Activated naive CD8-positive, alpha-beta T cell treated with anti-CD3 and anti-CD28 coated beads, Interleukin-2, amount 50 U/mL, for 24 hours (primary cell): ENCODE results near the gene PLK2.

Experiments
- ATAC-seq: fragments of 150-1000 bp; cut with Tn5 transposase; one replicate; pipeline ENCODE4 v1.10.0; 2021
- DNase-seq: peaks from one replicate; pipeline ENCODE4 v3.0.0; 2021
- H3K27ac Mint-ChIP-seq: one replicate; pipeline ENCODE4 v1.8.0; 2021; ENCODE audit warnings: mild to moderate bottlenecking, mixed read lengths
- H3K27me3 Mint-ChIP-seq: one replicate; pipeline ENCODE4 v1.8.0; 2021; ENCODE audit warnings: mixed read lengths
- H3K36me3 Mint-ChIP-seq: one replicate; pipeline ENCODE4 v1.8.0; 2021; ENCODE audit warnings: low read depth, mixed read lengths
- H3K4me1 Mint-ChIP-seq: one replicate; pipeline ENCODE4 v1.8.0; 2021; ENCODE audit warnings: mixed read lengths
- H3K4me3 Mint-ChIP-seq: one replicate; pipeline ENCODE4 v1.8.0; 2021; ENCODE audit warnings: mild to moderate bottlenecking, moderate library complexity, mixed read lengths
- H3K9me3 Mint-ChIP-seq: one replicate; pipeline ENCODE4 v1.8.0; 2021; ENCODE audit warnings: mixed read lengths

Gene PLK2

GRCh38 chr5:58460002-58460731 is at the start of gene PLK2:
TSS of gene PLK2 (minus strand) at chr5:58460086. CDS start at chr5:58459959, 127 bp downstream.
- Mint-ChIP-seq H3K4me3 (peak within 1 kb of the TSS; percentile 79), H3K9me3 (no peaks in the 10 kb centered on the region), H3K27me3 (peaks cover 17% of the 10 kb centered on the region), H3K36me3 (no peaks in the 10 kb centered on the region), H3K4me1 (peaks cover 14% of the 10 kb centered on the region), H3K27ac (peak within 1 kb of the TSS; percentile 29)
- ATAC-seq, result peak; percentile 76
- DNase-seq, result peak; percentile 84

GRCh38 chr5:58507715-58508114 is 47.8 kb upstream of the PLK2 start:
- peaks cover 19% of the 10 kb centered on the region for H3K4me1 Mint-ChIP-seq
- DNase-seq, result no peak
- no peak overlapping the region for H3K27ac Mint-ChIP-seq
- ATAC-seq, result no peak
- no peak overlapping the region for H3K4me3 Mint-ChIP-seq
- H3K36me3 Mint-ChIP-seq, result no peaks in the 10 kb centered on the region
- H3K9me3 Mint-ChIP-seq, result no peaks in the 10 kb centered on the region
- no peaks in the 10 kb centered on the region for H3K27me3 Mint-ChIP-seq

GRCh38 chr5:58505971-58506640 is 46.2 kb upstream of the PLK2 start:
- no peak overlapping the region for H3K4me3 Mint-ChIP-seq
- no peaks in the 10 kb centered on the region for H3K9me3 Mint-ChIP-seq
- H3K27ac Mint-ChIP-seq, result no peak overlapping the region
- peaks cover 19% of the 10 kb centered on the region for H3K4me1 Mint-ChIP-seq
- no peaks in the 10 kb centered on the region for H3K36me3 Mint-ChIP-seq
- DNase-seq, result no peak
- H3K27me3 Mint-ChIP-seq, result no peaks in the 10 kb centered on the region
- ATAC-seq, result no peak

DNA sequence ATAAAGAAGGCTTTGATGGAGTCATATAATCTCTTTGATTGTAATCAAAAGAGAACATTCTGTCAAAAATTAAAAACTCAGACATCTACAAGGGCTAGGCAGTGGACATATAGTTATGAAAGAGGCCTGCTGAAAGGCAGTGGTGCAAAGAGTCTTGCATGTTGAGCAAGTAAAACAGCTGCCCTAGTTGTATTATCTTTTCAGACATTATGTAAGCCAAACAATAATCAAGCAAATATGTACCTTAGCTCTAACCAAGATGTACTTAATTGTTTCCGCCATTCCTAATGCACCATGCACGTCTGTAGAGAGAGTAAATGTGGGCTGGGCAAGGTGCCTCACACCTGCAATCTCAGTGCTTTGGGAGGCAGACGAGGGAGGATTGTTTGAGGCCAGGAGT is 45.6 kb upstream of the PLK2 start:
- no peak for ATAC-seq
- H3K36me3 Mint-ChIP-seq, result no peaks in the 10 kb centered on the region
- DNase-seq, result no peak
- no peaks in the 10 kb centered on the region for H3K27me3 Mint-ChIP-seq
- H3K4me3 Mint-ChIP-seq, result no peak overlapping the region
- H3K9me3 Mint-ChIP-seq, result no peaks in the 10 kb centered on the region
- H3K27ac Mint-ChIP-seq, result no peak overlapping the region
- H3K4me1 Mint-ChIP-seq, result peaks cover 22% of the 10 kb centered on the region

- DNase-seq, result no peak
- no peaks in the 10 kb centered on the region for H3K36me3 Mint-ChIP-seq
- ATAC-seq, result no peak
- H3K27ac Mint-ChIP-seq, result no peak overlapping the region
- H3K4me1 Mint-ChIP-seq, result peaks cover 27% of the 10 kb centered on the region
- H3K4me3 Mint-ChIP-seq, result no peak overlapping the region
- H3K27me3 Mint-ChIP-seq, result no peaks in the 10 kb centered on the region
- H3K9me3 Mint-ChIP-seq, result no peaks in the 10 kb centered on the region
Observed at GRCh38 chr5:58504766-58505165, 44.9 kb upstream of the PLK2 start.

- no peak for ATAC-seq
- no peak for DNase-seq
- Mint-ChIP-seq H3K36me3 (no peaks in the 10 kb centered on the region), H3K4me3 (no peak overlapping the region), H3K4me1 (peaks cover 37% of the 10 kb centered on the region), H3K27me3 (peaks cover 1% of the 10 kb centered on the region), H3K27ac (no peak overlapping the region), H3K9me3 (no peaks in the 10 kb centered on the region)
Observed at GRCh38 chr5:58503390-58504046, 43.6 kb upstream of the PLK2 start.

- peaks cover 30% of the 10 kb centered on the region for H3K4me1 Mint-ChIP-seq
- H3K4me3 Mint-ChIP-seq, result no peak overlapping the region
- H3K36me3 Mint-ChIP-seq, result no peaks in the 10 kb centered on the region
- H3K27ac Mint-ChIP-seq, result no peak overlapping the region
- no peak for DNase-seq
- peaks cover 1% of the 10 kb centered on the region for H3K27me3 Mint-ChIP-seq
- no peaks in the 10 kb centered on the region for H3K9me3 Mint-ChIP-seq
- no peak for ATAC-seq
Observed at GRCh38 chr5:58501778-58502417, 42.0 kb upstream of the PLK2 start.

DNA sequence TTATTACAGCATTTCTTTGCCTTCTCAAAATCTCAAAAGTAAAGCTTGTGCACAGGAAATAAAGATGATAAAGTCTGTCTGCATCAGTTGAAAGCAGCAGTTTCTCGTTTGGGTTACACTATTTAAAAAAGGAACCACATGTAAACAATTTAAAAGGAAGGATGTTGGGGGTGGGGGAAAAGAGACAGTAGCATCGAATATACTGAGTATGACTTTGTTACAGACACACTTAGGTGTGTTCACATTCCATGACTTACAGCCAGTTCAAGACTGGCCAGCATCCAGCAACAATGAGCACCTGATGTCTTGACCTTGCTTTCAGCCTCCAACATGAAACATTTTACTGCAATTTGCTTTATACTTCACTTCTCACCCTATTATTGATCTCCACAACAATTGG is 40.1 kb upstream of the PLK2 start:
- Mint-ChIP-seq H3K27me3 (peaks cover 1% of the 10 kb centered on the region), H3K4me3 (no peak overlapping the region), H3K9me3 (no peaks in the 10 kb centered on the region), H3K4me1 (peaks cover 23% of the 10 kb centered on the region), H3K27ac (no peak overlapping the region), H3K36me3 (no peaks in the 10 kb centered on the region)
- no peak for DNase-seq
- no peak for ATAC-seq

DNA sequence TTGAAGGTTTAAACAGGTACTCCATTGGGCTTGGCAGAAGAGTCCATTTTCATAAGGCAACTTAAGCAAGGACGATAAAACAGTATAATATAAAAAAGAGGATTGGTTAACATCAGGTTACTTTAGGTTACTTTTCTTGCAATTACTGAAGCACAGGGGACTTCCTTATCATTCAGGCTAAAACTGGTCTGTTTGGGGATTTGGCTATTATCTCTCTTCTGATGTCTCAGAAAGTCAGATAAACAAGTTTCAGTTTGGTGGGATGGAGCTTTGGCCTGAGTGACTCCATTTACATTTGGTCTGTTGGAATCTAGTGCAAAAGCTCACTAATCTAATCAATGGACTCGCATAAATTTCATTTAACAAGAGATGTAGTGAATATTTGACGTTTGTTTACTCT is 39.3 kb upstream of the PLK2 start:
- Mint-ChIP-seq H3K4me1 (peaks cover 19% of the 10 kb centered on the region), H3K9me3 (no peaks in the 10 kb centered on the region), H3K27me3 (peaks cover 1% of the 10 kb centered on the region), H3K36me3 (no peaks in the 10 kb centered on the region), H3K4me3 (no peak overlapping the region), H3K27ac (no peak overlapping the region)
- ATAC-seq (no peak), DNase-seq (no peak)

DNA sequence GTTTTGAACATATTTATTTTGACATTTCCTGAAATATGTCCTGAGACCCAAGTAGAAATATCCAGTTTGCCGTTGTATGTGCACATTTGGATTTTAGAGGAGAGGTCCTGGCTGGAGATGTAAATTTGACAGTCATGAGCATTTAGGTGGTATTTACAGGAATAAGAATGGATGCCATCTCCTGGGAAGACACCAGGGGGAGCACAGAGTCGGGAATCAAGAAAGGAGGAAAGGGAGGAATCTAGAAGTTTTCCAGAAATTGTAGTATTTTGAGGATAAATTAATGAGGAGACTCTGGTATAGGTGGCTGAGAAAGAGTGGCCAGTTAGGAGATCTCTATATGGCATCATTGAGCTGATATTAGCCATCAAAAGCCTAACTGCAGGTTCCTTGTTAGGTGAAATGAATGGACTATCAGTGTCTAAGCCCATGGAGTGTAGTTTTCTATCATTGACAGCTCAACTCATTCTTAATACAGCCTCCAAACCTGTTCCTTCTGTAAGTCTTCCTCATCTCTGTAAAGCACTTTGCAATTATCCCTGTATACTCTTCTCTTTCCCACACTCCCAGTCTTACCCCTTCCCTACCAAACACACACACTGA is 38.6 kb upstream of the PLK2 start:
- Mint-ChIP-seq H3K4me1 (peaks cover 19% of the 10 kb centered on the region), H3K9me3 (no peaks in the 10 kb centered on the region), H3K36me3 (no peaks in the 10 kb centered on the region), H3K4me3 (no peak overlapping the region), H3K27ac (no peak overlapping the region), H3K27me3 (peaks cover 1% of the 10 kb centered on the region)
- ATAC-seq (no peak), DNase-seq (no peak)

- Mint-ChIP-seq H3K4me3 (no peak overlapping the region), H3K27ac (no peak overlapping the region), H3K36me3 (no peaks in the 10 kb centered on the region), H3K9me3 (no peaks in the 10 kb centered on the region), H3K4me1 (peaks cover 19% of the 10 kb centered on the region), H3K27me3 (peaks cover 1% of the 10 kb centered on the region)
- DNase-seq (no peak), ATAC-seq (no peak)
Observed at GRCh38 chr5:58497921-58498320, 38.0 kb upstream of the PLK2 start.

GRCh38 chr5:58497386-58497785 is 37.5 kb upstream of the PLK2 start:
- no peaks in the 10 kb centered on the region for H3K36me3 Mint-ChIP-seq
- H3K4me3 Mint-ChIP-seq, result no peak overlapping the region
- ATAC-seq (no peak), DNase-seq (no peak)
- no peaks in the 10 kb centered on the region for H3K9me3 Mint-ChIP-seq
- peaks cover 1% of the 10 kb centered on the region for H3K27me3 Mint-ChIP-seq
- no peak overlapping the region for H3K27ac Mint-ChIP-seq
- peaks cover 19% of the 10 kb centered on the region for H3K4me1 Mint-ChIP-seq

DNA sequence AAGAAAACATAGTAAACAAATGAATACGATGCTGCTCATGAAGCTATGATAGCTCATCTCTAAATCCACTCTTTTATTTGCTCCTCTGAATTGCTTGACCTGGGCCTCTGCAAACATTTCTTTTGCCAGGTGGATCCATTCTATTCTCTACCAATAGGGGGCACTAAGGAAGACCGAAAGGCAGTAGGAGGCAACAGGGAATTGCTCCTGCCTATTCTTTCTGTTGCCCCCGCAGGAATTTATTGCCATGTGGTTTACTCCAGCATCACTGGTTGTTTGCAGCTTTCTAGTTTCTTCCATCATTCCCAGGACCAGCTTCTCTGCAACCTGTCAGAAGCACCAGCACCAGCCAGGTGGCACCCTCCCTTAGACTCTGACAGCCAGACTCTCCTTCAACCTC is 36.6 kb upstream of the PLK2 start:
- H3K36me3 Mint-ChIP-seq, result no peaks in the 10 kb centered on the region
- no peak overlapping the region for H3K4me3 Mint-ChIP-seq
- H3K27ac Mint-ChIP-seq, result no peak overlapping the region
- peaks cover 1% of the 10 kb centered on the region for H3K27me3 Mint-ChIP-seq
- DNase-seq (no peak), ATAC-seq (no peak)
- no peaks in the 10 kb centered on the region for H3K9me3 Mint-ChIP-seq
- peaks cover 19% of the 10 kb centered on the region for H3K4me1 Mint-ChIP-seq

DNA sequence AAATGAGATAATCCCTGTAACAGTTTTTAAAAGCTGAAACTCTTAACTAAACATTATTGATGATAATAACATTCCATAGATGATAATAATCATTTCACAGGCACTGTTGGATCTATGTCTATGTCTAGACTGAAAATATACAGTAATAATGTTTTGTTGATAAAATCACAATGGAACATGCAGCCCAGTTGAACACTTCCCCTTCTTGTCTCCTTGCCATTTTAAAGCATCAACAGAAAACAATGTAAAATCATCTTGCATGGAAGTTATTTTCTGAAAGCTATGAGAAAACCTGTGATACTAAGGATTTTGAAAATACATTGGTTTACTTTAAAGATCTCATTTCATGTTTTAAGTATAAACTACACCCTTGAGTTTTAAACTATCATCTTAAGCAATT is 33.3 kb upstream of the PLK2 start:
- H3K36me3 Mint-ChIP-seq, result no peaks in the 10 kb centered on the region
- H3K9me3 Mint-ChIP-seq, result no peaks in the 10 kb centered on the region
- peaks cover 6% of the 10 kb centered on the region for H3K4me1 Mint-ChIP-seq
- H3K27ac Mint-ChIP-seq, result peak overlapping the region; percentile 13
- no peak overlapping the region for H3K4me3 Mint-ChIP-seq
- ATAC-seq (no peak), DNase-seq (no peak)
- peaks cover 12% of the 10 kb centered on the region for H3K27me3 Mint-ChIP-seq
